Measurements from ENCODE around the gene PCGF1.

Gene PCGF1

DNA sequence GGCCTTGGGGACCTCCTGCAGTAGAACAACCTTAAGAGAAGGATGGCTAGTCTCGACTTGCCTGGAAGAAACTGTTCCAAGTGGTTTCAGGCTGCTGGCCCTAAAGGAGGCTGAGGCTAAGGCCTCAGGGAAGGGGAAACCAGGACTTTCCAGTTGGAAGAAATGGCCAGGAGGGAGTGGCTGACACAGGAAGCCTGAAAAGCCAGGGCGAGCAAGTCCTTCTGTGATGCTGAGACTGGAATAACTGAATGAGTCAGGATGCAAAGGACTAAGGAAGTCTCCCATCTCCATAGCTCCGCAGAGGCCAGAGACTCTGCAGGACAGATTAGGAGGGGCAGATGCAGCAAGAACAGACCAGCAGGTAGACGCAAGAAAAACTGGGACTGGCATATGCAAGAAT, 29.6 kb upstream of the PCGF1 start:
- no peak for DNase-seq (ENCODE audit: low read depth, low spot score)

GRCh38 chr2:74536166-74536950, 28.9 kb upstream of the PCGF1 start:
- DNase-seq (ENCODE audit: low read depth, low spot score) = no peak

- DNase-seq (ENCODE audit: low read depth, low spot score) = no peak
Measured at GRCh38 chr2:74535440-74535965, 28.0 kb upstream of the PCGF1 start.

- no peak for DNase-seq (ENCODE audit: low read depth, low spot score)
Measured at GRCh38 chr2:74534411-74534810, 26.9 kb upstream of the PCGF1 start.

GRCh38 chr2:74533464-74533863, 26.0 kb upstream of the PCGF1 start:
- DNase-seq (ENCODE audit: low read depth, low spot score) = no peak

DNA sequence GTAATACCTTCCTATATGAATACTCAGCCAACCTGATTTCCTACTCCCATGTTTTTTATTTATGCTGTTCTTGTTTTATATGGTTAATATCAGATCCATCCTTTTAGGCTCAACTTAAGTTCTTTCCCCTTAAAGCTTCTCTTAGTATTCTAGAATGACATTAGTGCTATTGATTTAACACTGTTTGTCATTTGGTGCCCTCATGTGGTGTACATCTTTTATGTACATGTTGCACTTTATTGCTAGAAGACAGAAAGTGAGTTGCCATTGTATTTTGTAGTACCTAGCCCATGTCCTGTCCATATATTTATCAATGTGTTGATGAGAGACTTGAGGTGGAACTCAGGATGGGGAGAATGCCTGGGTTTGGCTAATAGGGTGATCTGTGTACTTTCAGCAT, 24.7 kb upstream of the PCGF1 start:
- no peak for DNase-seq (ENCODE audit: low read depth, low spot score)

GRCh38 chr2:74531666-74532065, 24.2 kb upstream of the PCGF1 start:
- no peak for DNase-seq (ENCODE audit: low read depth, low spot score)

- DNase-seq (ENCODE audit: low read depth, low spot score) = no peak
Measured at GRCh38 chr2:74530239-74531187, 23.0 kb upstream of the PCGF1 start.

GRCh38 chr2:74529357-74530238, 22.1 kb upstream of the PCGF1 start, which contains the start of the genes AUP1 and HTRA2:
AUP1 (minus strand) TSS chr2:74529706; CDS start chr2:74529629, 77 bp downstream.
HTRA2 (plus strand) TSS chr2:74529933; CDS start chr2:74530007, 74 bp downstream.
- DNase-seq (ENCODE audit: low read depth, low spot score) = peak; percentile 76

- DNase-seq (ENCODE audit: low read depth, low spot score) = no peak
Measured at GRCh38 chr2:74528600-74529356, 21.3 kb upstream of the PCGF1 start.

DNA sequence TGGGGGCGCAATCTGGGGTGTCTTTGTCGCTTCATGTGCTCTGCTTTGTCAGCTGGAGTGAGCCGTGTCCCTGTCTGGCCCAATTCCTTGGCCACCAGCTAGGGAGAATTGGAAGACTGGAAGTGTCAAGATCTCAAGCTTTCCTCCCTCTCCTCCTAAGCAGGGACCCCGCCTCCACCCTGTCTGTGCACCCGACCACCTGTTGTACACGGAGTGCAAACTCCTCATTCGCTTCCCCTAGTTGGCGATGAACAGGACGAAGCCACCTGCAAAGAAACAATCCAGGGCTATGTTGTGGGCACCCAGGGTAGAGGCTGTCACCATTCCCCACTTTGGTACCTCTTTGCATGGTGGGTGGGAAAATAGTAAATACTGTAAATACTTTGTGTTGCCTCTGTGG, 20.2 kb upstream of the PCGF1 start:
- no peak for DNase-seq (ENCODE audit: low read depth, low spot score)

- DNase-seq (ENCODE audit: low read depth, low spot score) = no peak
Measured at GRCh38 chr2:74526649-74527230, 19.2 kb upstream of the PCGF1 start.

- DNase-seq (ENCODE audit: low read depth, low spot score) = no peak
Measured at GRCh38 chr2:74525717-74526648, 18.5 kb upstream of the PCGF1 start, which contains the start of gene DQX1. DQX1 (minus strand) TSS chr2:74526231; CDS start chr2:74525729, 502 bp downstream.

- no peak for DNase-seq (ENCODE audit: low read depth, low spot score)
Measured at GRCh38 chr2:74524955-74525716, 17.6 kb upstream of the PCGF1 start.

DNA sequence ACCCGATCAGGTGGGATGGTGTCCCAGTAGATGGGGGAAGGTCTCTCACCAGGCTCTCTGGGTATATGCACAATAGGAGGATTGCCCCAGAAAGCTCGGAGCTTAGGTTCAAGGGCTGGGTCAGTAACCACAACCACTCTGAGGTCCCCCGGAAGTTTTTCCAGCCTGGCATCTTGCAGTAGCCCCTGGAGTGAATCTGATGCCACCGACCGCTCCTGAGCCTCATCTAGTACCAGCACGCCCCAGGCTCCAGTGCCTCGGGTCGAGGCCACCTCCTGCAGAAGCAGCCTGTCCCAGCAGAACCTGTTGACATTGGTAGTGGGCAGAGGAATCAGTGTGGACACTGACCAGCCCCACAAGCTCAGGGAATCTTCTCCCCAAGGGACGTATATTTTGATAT, 16.5 kb upstream of the PCGF1 start:
- no peak for DNase-seq (ENCODE audit: low read depth, low spot score)

- no peak for DNase-seq (ENCODE audit: low read depth, low spot score)
Measured at GRCh38 chr2:74522516-74522915, 15.0 kb upstream of the PCGF1 start.

DNA sequence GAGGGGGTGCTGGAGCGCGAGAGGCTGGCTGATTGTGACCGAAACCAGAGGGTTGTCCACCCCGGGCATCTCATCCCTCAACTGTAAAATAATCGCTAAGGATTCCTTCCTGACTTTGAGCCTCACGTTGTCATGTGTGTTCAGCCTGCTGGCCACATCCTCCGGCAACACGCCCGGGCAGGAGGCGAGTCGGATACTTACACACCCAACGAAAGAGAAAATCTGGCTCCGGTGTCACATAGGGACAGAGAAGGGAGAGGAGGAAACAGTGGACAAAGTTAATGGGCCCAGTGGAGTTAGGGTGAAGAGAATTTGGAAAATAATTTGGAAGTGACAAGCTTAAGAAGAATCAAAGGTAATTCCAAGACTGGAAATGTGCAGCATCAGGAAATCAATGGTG, 9.2 kb upstream of the PCGF1 start:
- DNase-seq (ENCODE audit: low read depth, low spot score) = no peak

- no peak for DNase-seq (ENCODE audit: low read depth, low spot score)
Measured at GRCh38 chr2:74515981-74516633, 8.6 kb upstream of the PCGF1 start.
